OCI-LY7 (cell line): Measurements from ENCODE around the gene TNFRSF1A. TPM values are rescaled to one million over a fixed set of nuclear protein-coding genes. Genes with fewer than 3 reads are reported as not detected.

Experiments
- BruUV-seq: library from RNA; stranded (reverse); fragments of 400-500 nt; replicated peaks from 2 replicates; lab custom pipeline; 2021; lab: Mats Ljungman, UMichigan
- CTCF ChIA-PET: fragments of 300-600 bp; sonication (Branson Sonifier 250); formaldehyde crosslinking; loops from one replicate; lab custom pipeline; 2022; ENCODE audit warnings: antibody characterized with exemption; ENCODE audit not compliant: unreplicated experiment; lab: Charles Lee
- POLR2A ChIA-PET: fragments of 300-600 bp; sonication (Branson Sonifier 250); formaldehyde crosslinking; loops from one replicate; lab custom pipeline; 2022; ENCODE audit warnings: antibody characterized with exemption; lab: Charles Lee
- DNase-seq: peaks from one replicate; pipeline ENCODE4 v3.0.0-alpha.2; 2015; ENCODE audit warnings: low spot score
- H2AFZ ChIP-seq: fragments of 200-600 bp; sonication (generic), shearing (Covaris generic); 2 replicates; pipeline ENCODE4 v1.6.1; 2014; ENCODE audit warnings: mild to moderate bottlenecking, antibody characterized with exemption, low read length, moderate library complexity
- H3K27ac ChIP-seq: fragments of 200-600 bp; sonication (generic); 2 replicates; pipeline ENCODE4 v1.5.1; 2014; ENCODE audit warnings: mixed run types, low read depth, mild to moderate bottlenecking, moderate library complexity, low read length, inconsistent platforms; ENCODE audit not compliant: poor library complexity, severe bottlenecking
- H3K36me3 ChIP-seq: fragments of 200-600 bp; sonication (generic); 2 replicates; pipeline ENCODE4 v1.6.1; 2014; ENCODE audit warnings: mild to moderate bottlenecking, antibody characterized with exemption, low read length, moderate library complexity, mixed read lengths; ENCODE audit not compliant: insufficient read depth
- H3K4me1 ChIP-seq: fragments of 200-600 bp; sonication (generic); 2 replicates; pipeline ENCODE4 v1.5.1; 2014; ENCODE audit warnings: mild to moderate bottlenecking, low read length; ENCODE audit not compliant: insufficient read depth, poor library complexity, severe bottlenecking
- H3K4me2 ChIP-seq: fragments of 200-600 bp; sonication (generic); 2 replicates; pipeline ENCODE4 v1.6.1; 2014; ENCODE audit warnings: mild to moderate bottlenecking, low read length
- H3K4me3 ChIP-seq: fragments of 200-600 bp; sonication (generic); 2 replicates; pipeline ENCODE4 v1.5.1; 2014; ENCODE audit warnings: mild to moderate bottlenecking, low read depth, low read length; ENCODE audit not compliant: poor library complexity, severe bottlenecking
- H3K79me2 ChIP-seq: fragments of 200-600 bp; sonication (generic); 2 replicates; pipeline ENCODE4 v1.6.1; 2016; ENCODE audit warnings: low read depth, mild to moderate bottlenecking, low read length, moderate library complexity, mixed read lengths; ENCODE audit not compliant: insufficient read depth
- H3K9me2 ChIP-seq: fragments of 200-600 bp; sonication (generic); 2 replicates; pipeline ENCODE4 v1.6.1; 2016; ENCODE audit warnings: mild to moderate bottlenecking, low read length, mixed read lengths; ENCODE audit not compliant: insufficient read depth
- H3K9me3 ChIP-seq: fragments of 200-600 bp; sonication (generic); 2 replicates; pipeline ENCODE4 v1.6.1; 2014; ENCODE audit warnings: mild to moderate bottlenecking, mixed run types, low read length, mixed read lengths
- H4K20me1 ChIP-seq: fragments of 200-600 bp; sonication (generic); 2 replicates; pipeline ENCODE4 v1.6.1; 2014; ENCODE audit warnings: mild to moderate bottlenecking, antibody characterized with exemption, low read length, moderate library complexity, mixed read lengths; ENCODE audit not compliant: insufficient read depth
- CTCF ChIP-seq: fragments of 200-600 bp; sonication (generic); conservative IDR thresholded peaks from 2 replicates; pipeline ENCODE4 v1.5.1; 2014; ENCODE audit warnings: mild to moderate bottlenecking, antibody characterized with exemption, low read length, moderate library complexity, mixed read lengths
- EZH2phosphoT487 ChIP-seq: fragments of 200-600 bp; sonication (generic); IDR thresholded peaks from 2 replicates; pipeline ENCODE4 v1.6.1; 2018; ENCODE audit warnings: low read depth, borderline replicate concordance, mild to moderate bottlenecking, mixed run types, antibody characterized with exemption, low read length, moderate library complexity, mixed read lengths
- intact Hi-C: fragments of 100-400 bp; cut with micrococcal nuclease; formaldehyde crosslinking; loops from one replicate; pipeline ENCODE4 v1.10.0; 2022; ENCODE audit not compliant: unreplicated experiment
- total RNA-seq, 2 experiments: library from RNA; depleted of rRNA in 1 of 2; stranded (reverse); fragments of >200 nt in 1 of 2; shearing (Covaris generic) in 1 of 2; gene quantifications; 2 replicates each; pipeline ENCODE4 v1.2.3, GENCODE V29; 2014 to 2022

The TNFRSF1A gene
- total RNA-seq, 2 experiments from 2014 or later, result 37.3 to 50.9 TPM

- Histone ChIP-seq H3K9me2 (no peaks in the 10 kb centered on the region), H3K9me3 (no peaks in the 10 kb centered on the region), H3K4me1 (peaks cover 10% of the 10 kb centered on the region), H2AFZ (no peak overlapping the region), H3K36me3 (no peaks in the 10 kb centered on the region), H3K79me2 (no peaks in the 10 kb centered on the region), H3K27ac (no peak overlapping the region), H3K4me3 (no peak overlapping the region), H4K20me1 (no peaks in the 10 kb centered on the region), H3K4me2 (no peak overlapping the region)
- POLR2A ChIA-PET, result interaction anchor here (0.5 to 1.2 kb wide), 3 partner anchors 11 to 18 kb away, joined by 3 to 5 read pairs (median 5); no protein-coding TSS in a partner anchor
- BruUV-seq, result no TSS peak
- CTCF ChIA-PET, result no interaction called here
- DNase-seq, result no peak
- TF ChIP-seq CTCF, result no peak
- intact Hi-C loops, result no loop called here
These were observed 32.3 kb upstream of the TNFRSF1A start for GRCh38 chr12:6374028-6374785.

- ChIA-PET POLR2A (interaction anchor here (1.5 kb wide), 1 partner anchor 10 kb away, joined by 3 read pairs; no protein-coding TSS in a partner anchor), CTCF (interaction anchor here (1.0 kb wide), 1 partner anchor 17 kb away, joined by 3 read pairs; no protein-coding TSS in a partner anchor)
- no TSS peak for BruUV-seq
- intact Hi-C loops, result no loop called here
- H2AFZ ChIP-seq, result no peak overlapping the region
- H3K36me3 ChIP-seq, result no peaks in the 10 kb centered on the region
- TF ChIP-seq EZH2phosphoT487 (no peak), CTCF (no peak)
- no peak overlapping the region for H3K4me2 ChIP-seq
- no peak for DNase-seq
- H3K9me3 ChIP-seq, result no peaks in the 10 kb centered on the region
- H3K4me1 ChIP-seq, result peaks cover 17% of the 10 kb centered on the region
- H4K20me1 ChIP-seq, result no peaks in the 10 kb centered on the region
- H3K4me3 ChIP-seq, result no peak overlapping the region
- no peaks in the 10 kb centered on the region for H3K9me2 ChIP-seq
- H3K27ac ChIP-seq, result no peak overlapping the region
- no peaks in the 10 kb centered on the region for H3K79me2 ChIP-seq
These were observed 31.3 kb upstream of the TNFRSF1A start for GRCh38 chr12:6373022-6373787.
